Gastroesophageal sphincter (tissue), 4 donors: Measurements from ENCODE around the gene ADAMTS2. TPM values are rescaled to one million over a fixed set of nuclear protein-coding genes. Genes with fewer than 3 reads are reported as not detected.

Source experiments
- ATAC-seq: fragments of 150-250 bp; one replicate; pipeline ENCODE4 v1.9.1; 2016; ENCODE audit warnings: mild to moderate bottlenecking, moderate library complexity
- H3K27ac ChIP-seq, 4 donors: fragments of 200-600 bp; sonication (generic) in 3 of 4; 1 replicate in 3 of 4; 2 replicates in 1 of 4; pipeline ENCODE4 v1.5.1; 2016 to 2019
- H3K27me3 ChIP-seq: fragments of 200-600 bp; sonication (generic); one replicate; pipeline ENCODE4 v1.5.1; 2019
- H3K36me3 ChIP-seq, 2 donors: fragments of 200-600 bp; sonication (generic); one replicate each; pipeline ENCODE4 v1.5.1; 2019; ENCODE audit warnings: control low read depth in 1 of 2
- H3K4me1 ChIP-seq, 3 donors: fragments of 200-600 bp; sonication (generic); 1 replicate in 2 of 3; 2 replicates in 1 of 3; pipeline ENCODE4 v1.5.1; 2016 to 2019; ENCODE audit warnings: control low read depth in 2 of 3
- H3K4me3 ChIP-seq, 2 donors: fragments of 200-600 bp; sonication (generic); one replicate each; pipeline ENCODE4 v1.5.1; 2019; ENCODE audit warnings: mild to moderate bottlenecking in 1 of 2, moderate library complexity in 1 of 2
- H3K9me3 ChIP-seq, 3 donors: fragments of 200-600 bp; sonication (generic); one replicate each; pipeline ENCODE4 v1.5.1; 2017 to 2019; ENCODE audit warnings: control low read depth in 2 of 3
- EP300 ChIP-seq: sonication (generic); formaldehyde crosslinking; IDR thresholded peaks from one replicate; pipeline ENCODE4 v1.6.1; 2017; ENCODE audit warnings: antibody characterized with exemption, mild to moderate bottlenecking
- POLR2A ChIP-seq, 2 donors: fragments of 450-650 bp; IDR thresholded peaks; one replicate each; pipeline ENCODE4 v1.6.1; 2017; ENCODE audit warnings: antibody characterized with exemption in 2 of 2, mild to moderate bottlenecking in 2 of 2, moderate library complexity in 1 of 2
- POLR2AphosphoS5 ChIP-seq: sonication (generic); formaldehyde crosslinking; IDR thresholded peaks from one replicate; pipeline ENCODE4 v1.6.1; 2017; ENCODE audit warnings: antibody characterized with exemption
- WGBS, 2 donors: methylation state at CpG; one replicate each; pipeline ENCODE4 v1.1.5; 2018; ENCODE audit warnings: low coverage in 1 of 2; 5-methylcytosine and 5-hydroxymethylcytosine counted together
- total RNA-seq, 4 donors: library from RNA; depleted of rRNA; stranded (reverse); fragments of >200 nt; gene quantifications; one replicate each; pipeline ENCODE4 v1.1.0, GENCODE V29; 2016
- TF ChIP-seq, protein P1 (sequence below), 4 experiments: fragments of 200-600 bp in 2 of 4; fragments of 450-650 bp in 2 of 4; sonication (generic) in 1 of 4; IDR thresholded peaks; one replicate each; pipeline ENCODE4 v1.5.1; 2017 to 2019; ENCODE audit warnings: antibody characterized with exemption in 4 of 4, mild to moderate bottlenecking in 2 of 4, moderate library complexity in 2 of 4

Gene ADAMTS2
- total RNA-seq, 4 donors from 2014 or later = 14.8 to 24.8 (median 22.6) TPM

- Histone ChIP-seq H3K36me3 (no peaks in the 10 kb centered on the region), H3K27me3 (no peaks in the 10 kb centered on the region), H3K4me1 (no peaks in the 10 kb centered on the region), H3K27ac (no peak overlapping the region), H3K9me3 (no peaks in the 10 kb centered on the region), H3K4me3 (no peak overlapping the region)
- TF ChIP-seq POLR2A (IDR thresholded peaks at IDR 0.05) (no peak), EP300 (no peak), POLR2AphosphoS5 (no peak)
- TF ChIP-seq, protein P1, sequence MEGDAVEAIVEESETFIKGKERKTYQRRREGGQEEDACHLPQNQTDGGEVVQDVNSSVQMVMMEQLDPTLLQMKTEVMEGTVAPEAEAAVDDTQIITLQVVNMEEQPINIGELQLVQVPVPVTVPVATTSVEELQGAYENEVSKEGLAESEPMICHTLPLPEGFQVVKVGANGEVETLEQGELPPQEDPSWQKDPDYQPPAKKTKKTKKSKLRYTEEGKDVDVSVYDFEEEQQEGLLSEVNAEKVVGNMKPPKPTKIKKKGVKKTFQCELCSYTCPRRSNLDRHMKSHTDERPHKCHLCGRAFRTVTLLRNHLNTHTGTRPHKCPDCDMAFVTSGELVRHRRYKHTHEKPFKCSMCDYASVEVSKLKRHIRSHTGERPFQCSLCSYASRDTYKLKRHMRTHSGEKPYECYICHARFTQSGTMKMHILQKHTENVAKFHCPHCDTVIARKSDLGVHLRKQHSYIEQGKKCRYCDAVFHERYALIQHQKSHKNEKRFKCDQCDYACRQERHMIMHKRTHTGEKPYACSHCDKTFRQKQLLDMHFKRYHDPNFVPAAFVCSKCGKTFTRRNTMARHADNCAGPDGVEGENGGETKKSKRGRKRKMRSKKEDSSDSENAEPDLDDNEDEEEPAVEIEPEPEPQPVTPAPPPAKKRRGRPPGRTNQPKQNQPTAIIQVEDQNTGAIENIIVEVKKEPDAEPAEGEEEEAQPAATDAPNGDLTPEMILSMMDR (IDR thresholded peaks at IDR 0.05) = no peak
- no peak for ATAC-seq
- WGBS, 2 donors = 29 to 67% methylated on average over 7 of the region's 7 CpGs
Measured at GRCh38 chr5:179143446-179143845, 201.8 kb downstream of the ADAMTS2 start.

GRCh38 chr5:179142434-179143198 is 202.6 kb downstream of the ADAMTS2 start:
- WGBS, 2 donors = 71 to 79% methylated on average over 3 of the region's 3 CpGs
- ATAC-seq = no peak
- Histone ChIP-seq H3K9me3 (no peaks in the 10 kb centered on the region), H3K36me3 (no peaks in the 10 kb centered on the region), H3K4me1 (no peaks in the 10 kb centered on the region), H3K4me3 (no peak overlapping the region), H3K27ac (no peak overlapping the region), H3K27me3 (no peaks in the 10 kb centered on the region)
- TF ChIP-seq, protein P1 (IDR thresholded peaks at IDR 0.05) = no peak
- TF ChIP-seq EP300 = no peak
- TF ChIP-seq POLR2AphosphoS5 = no peak
- no peak for TF ChIP-seq POLR2A (IDR thresholded peaks at IDR 0.05)

DNA sequence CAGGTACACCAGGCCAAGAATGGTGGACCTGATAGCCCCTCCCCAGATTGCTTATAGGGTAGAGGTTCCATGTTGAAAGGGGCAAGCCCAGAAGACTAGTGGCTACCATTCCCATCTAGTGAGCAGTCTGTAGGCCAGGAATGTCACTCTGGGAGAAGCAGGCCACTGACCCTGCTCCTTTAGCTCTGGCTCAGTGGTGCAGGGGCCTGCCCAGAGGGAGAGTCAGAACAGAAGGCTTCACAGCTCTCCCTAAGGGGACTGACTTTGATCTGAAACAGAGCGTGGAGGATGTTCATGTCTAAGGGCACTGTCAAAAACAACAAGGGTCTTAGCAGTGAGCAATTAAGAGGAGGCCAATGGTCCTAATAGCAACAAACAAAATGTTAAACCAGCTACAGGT is 203.4 kb downstream of the ADAMTS2 start:
- Histone ChIP-seq H3K4me1 (no peaks in the 10 kb centered on the region), H3K27ac (no peak overlapping the region), H3K4me3 (no peak overlapping the region), H3K9me3 (no peaks in the 10 kb centered on the region), H3K36me3 (no peaks in the 10 kb centered on the region), H3K27me3 (no peaks in the 10 kb centered on the region)
- TF ChIP-seq EP300 (no peak), POLR2A (IDR thresholded peaks at IDR 0.05) (no peak), POLR2AphosphoS5 (no peak)
- TF ChIP-seq, protein P1 (IDR thresholded peaks at IDR 0.05) = no peak
- no peak for ATAC-seq
- 38% methylated on average over 1 of the region's 1 CpG; no CpG with 5 or more reads in 1 of the 2 donors for WGBS, 2 donors

GRCh38 chr5:179140293-179140692 is 205.0 kb downstream of the ADAMTS2 start:
- no peaks in the 10 kb centered on the region for H3K27me3 ChIP-seq
- no peaks in the 10 kb centered on the region for H3K9me3 ChIP-seq
- H3K4me3 ChIP-seq = no peak overlapping the region
- WGBS, 2 donors = 90 to 100% methylated on average over 1 of the region's 3 CpGs
- H3K4me1 ChIP-seq = no peaks in the 10 kb centered on the region
- ATAC-seq = no peak
- H3K27ac ChIP-seq = no peak overlapping the region
- H3K36me3 ChIP-seq = no peaks in the 10 kb centered on the region
- TF ChIP-seq POLR2A (IDR thresholded peaks at IDR 0.05) (no peak), EP300 (no peak), POLR2AphosphoS5 (no peak)
- TF ChIP-seq, protein P1 (IDR thresholded peaks at IDR 0.05) = no peak

- ATAC-seq = no peak
- no peak overlapping the region for H3K27ac ChIP-seq
- no peaks in the 10 kb centered on the region for H3K36me3 ChIP-seq
- WGBS, 2 donors = no CpG with 5 or more reads among the region's 10 CpGs
- H3K27me3 ChIP-seq = no peaks in the 10 kb centered on the region
- H3K4me3 ChIP-seq = no peak overlapping the region
- H3K9me3 ChIP-seq = no peaks in the 10 kb centered on the region
- TF ChIP-seq EP300 = no peak
- no peak for TF ChIP-seq POLR2AphosphoS5
- TF ChIP-seq, protein P1 (IDR thresholded peaks at IDR 0.05) = no peak
- TF ChIP-seq POLR2A (IDR thresholded peaks at IDR 0.05) = no peak
- no peaks in the 10 kb centered on the region for H3K4me1 ChIP-seq
Measured at GRCh38 chr5:179139936-179140235, 205.4 kb downstream of the ADAMTS2 start.
